Trophoblast cell (in vitro differentiated cells and primary cell): Measurements from ENCODE around the gene KLK1.
A peak's percentile ranks its signal among the peaks of the same experiment; 100 is the strongest.
"Not testable (repeated sequence)": the region's sequence is repeated elsewhere in the genome, so short reads cannot be mapped to it uniquely, and the experiment has no call there.

Experiments
- DNase-seq, 2 donors: peaks; one replicate each; pipeline ENCODE4 v3.0.0-alpha.2; 2016
- H2AFZ ChIP-seq: 2 replicates; pipeline ENCODE4 v1.6.1; 2013; ENCODE audit warnings: low read length, moderate library complexity, mild to moderate bottlenecking; ENCODE audit not compliant: insufficient read depth, poor library complexity
- H2AK5ac ChIP-seq: 2 replicates; pipeline ENCODE4 v1.6.1; 2013; ENCODE audit warnings: mild to moderate bottlenecking, low read length
- H2BK120ac ChIP-seq: 2 replicates; pipeline ENCODE4 v1.6.1; 2013; ENCODE audit warnings: low read length, mild to moderate bottlenecking, moderate library complexity; ENCODE audit not compliant: insufficient read depth, poor library complexity
- H2BK12ac ChIP-seq: 2 replicates; pipeline ENCODE4 v1.6.1; 2013; ENCODE audit warnings: mild to moderate bottlenecking, low read length, moderate library complexity
- H2BK5ac ChIP-seq: 2 replicates; pipeline ENCODE4 v1.6.1; 2013; ENCODE audit warnings: low read length, low read depth, moderate library complexity, mild to moderate bottlenecking; ENCODE audit not compliant: poor library complexity
- H3K14ac ChIP-seq: 2 replicates; pipeline ENCODE4 v1.6.1; 2013; ENCODE audit warnings: mild to moderate bottlenecking, low read length
- H3K18ac ChIP-seq: 2 replicates; pipeline ENCODE4 v1.6.1; 2013; ENCODE audit warnings: mild to moderate bottlenecking, low read length
- H3K23ac ChIP-seq: 2 replicates; pipeline ENCODE4 v1.6.1; 2013; ENCODE audit warnings: low read length
- H3K27ac ChIP-seq: 2 replicates; pipeline ENCODE4 v1.5.1; 2013; ENCODE audit warnings: low read depth, mild to moderate bottlenecking, inconsistent platforms, low read length, moderate library complexity
- H3K27me3 ChIP-seq: 2 replicates; pipeline ENCODE4 v1.6.1; 2013; ENCODE audit warnings: inconsistent platforms, mild to moderate bottlenecking, low read length, moderate library complexity; ENCODE audit not compliant: insufficient read depth
- H3K36me3 ChIP-seq, 2 experiments: 1 replicate in 1 of 2; 2 replicates in 1 of 2; pipeline ENCODE4 v1.6.1; 2013; ENCODE audit warnings: low read length in 2 of 2, mild to moderate bottlenecking in 2 of 2, moderate library complexity in 1 of 2; ENCODE audit not compliant: insufficient read depth in 2 of 2, control insufficient read depth in 1 of 2
- H3K4ac ChIP-seq: 2 replicates; pipeline ENCODE4 v1.6.1; 2013; ENCODE audit warnings: low read depth, mild to moderate bottlenecking, low read length, moderate library complexity
- H3K4me1 ChIP-seq, 2 experiments: 1 replicate in 1 of 2; 2 replicates in 1 of 2; pipeline ENCODE4 v1.6.1; 2013; ENCODE audit warnings: low read length in 2 of 2, mild to moderate bottlenecking in 2 of 2, moderate library complexity in 1 of 2; ENCODE audit not compliant: insufficient read depth in 2 of 2, control insufficient read depth in 1 of 2
- H3K4me2 ChIP-seq: 2 replicates; pipeline ENCODE4 v1.6.1; 2013; ENCODE audit warnings: inconsistent platforms, mild to moderate bottlenecking, low read length, moderate library complexity
- H3K4me3 ChIP-seq: 2 replicates; pipeline ENCODE4 v1.5.1; 2013; ENCODE audit warnings: mild to moderate bottlenecking, low read depth, low read length, inconsistent platforms
- H3K79me1 ChIP-seq: one replicate; pipeline ENCODE4 v1.6.1; 2013; ENCODE audit warnings: low read length
- H3K79me2 ChIP-seq: 2 replicates; pipeline ENCODE4 v1.6.1; 2013; ENCODE audit warnings: low read length, mild to moderate bottlenecking; ENCODE audit not compliant: control insufficient read depth, insufficient read depth, poor library complexity
- H3K9ac ChIP-seq: 2 replicates; pipeline ENCODE4 v1.6.1; 2013; ENCODE audit warnings: mild to moderate bottlenecking, low read length
- H3K9me3 ChIP-seq: 2 replicates; pipeline ENCODE4 v1.6.1; 2013; ENCODE audit warnings: low read depth, mild to moderate bottlenecking, control low read depth, inconsistent platforms, low read length; ENCODE audit not compliant: insufficient read depth
- H4K12ac ChIP-seq: 2 replicates; pipeline ENCODE4 v1.6.1; 2013; ENCODE audit warnings: low read depth, mild to moderate bottlenecking, low read length, moderate library complexity
- H4K8ac ChIP-seq: 2 replicates; pipeline ENCODE4 v1.6.1; 2013; ENCODE audit warnings: low read depth, mild to moderate bottlenecking, low read length, moderate library complexity
- H4K91ac ChIP-seq: one replicate; pipeline ENCODE4 v1.6.1; 2013; ENCODE audit warnings: low read depth, mild to moderate bottlenecking, low read length, moderate library complexity
- WGBS: extraction: QIAGEN DNeasy Blood & Tissue Kit; methylation state at CpG from one replicate; pipeline ENCODE4 v1.1.7; 2013; ENCODE audit warnings: missing lambda C conversion rate; ENCODE audit not compliant: insufficient read length, insufficient coverage; ENCODE audit errors: extremely low coverage; 5-methylcytosine and 5-hydroxymethylcytosine counted together

KLK1 gene

DNA sequence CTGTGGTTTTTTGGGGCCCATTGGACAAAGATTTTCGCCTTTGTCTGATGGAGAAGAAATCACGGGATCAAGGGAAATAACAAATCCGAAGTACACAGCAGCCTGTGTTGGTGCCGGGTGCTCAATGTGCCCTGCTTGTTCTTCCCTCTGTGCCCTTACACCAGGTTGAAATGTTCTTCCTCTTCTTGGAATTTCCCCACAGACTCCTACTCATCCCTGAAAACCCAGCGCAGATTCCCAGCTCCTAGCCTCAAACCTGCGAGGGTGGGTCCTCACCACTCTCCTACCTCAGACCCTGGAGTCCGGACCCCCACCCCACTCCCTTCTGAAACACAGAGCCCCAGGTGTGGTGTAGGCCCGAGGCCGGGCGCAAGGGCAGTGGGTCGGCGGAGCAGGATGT, 38.3 kb downstream of the KLK1 start:
- H3K4ac ChIP-seq = no peak overlapping the region
- no peak overlapping the region for H3K27ac ChIP-seq
- H4K12ac ChIP-seq = no peak overlapping the region
- H3K27me3 ChIP-seq = no peaks in the 10 kb centered on the region
- H3K79me1 ChIP-seq = peaks cover 10% of the 10 kb centered on the region
- no peak overlapping the region for H3K18ac ChIP-seq
- DNase-seq = no peak
- no peak overlapping the region for H4K8ac ChIP-seq
- H3K14ac ChIP-seq = no peak overlapping the region
- H2BK120ac ChIP-seq = no peak overlapping the region
- H2AFZ ChIP-seq = no peak overlapping the region
- no peak overlapping the region for H3K23ac ChIP-seq
- H3K4me2 ChIP-seq = no peak overlapping the region
- H4K91ac ChIP-seq = no peak overlapping the region
- no peak overlapping the region for H3K9ac ChIP-seq
- H2AK5ac ChIP-seq = no peak overlapping the region
- H2BK12ac ChIP-seq = no peak overlapping the region
- H3K9me3 ChIP-seq = no peaks in the 10 kb centered on the region
- WGBS = no CpG with 5 or more reads among the region's 12 CpGs
- no peak overlapping the region for H2BK5ac ChIP-seq
- H3K4me1 ChIP-seq = peaks cover 8 to 14% of the 10 kb centered on the region in 2 experiments
- H3K79me2 ChIP-seq = no peaks in the 10 kb centered on the region
- no peaks in the 10 kb centered on the region for H3K36me3 ChIP-seq
- no peak overlapping the region for H3K4me3 ChIP-seq

DNA sequence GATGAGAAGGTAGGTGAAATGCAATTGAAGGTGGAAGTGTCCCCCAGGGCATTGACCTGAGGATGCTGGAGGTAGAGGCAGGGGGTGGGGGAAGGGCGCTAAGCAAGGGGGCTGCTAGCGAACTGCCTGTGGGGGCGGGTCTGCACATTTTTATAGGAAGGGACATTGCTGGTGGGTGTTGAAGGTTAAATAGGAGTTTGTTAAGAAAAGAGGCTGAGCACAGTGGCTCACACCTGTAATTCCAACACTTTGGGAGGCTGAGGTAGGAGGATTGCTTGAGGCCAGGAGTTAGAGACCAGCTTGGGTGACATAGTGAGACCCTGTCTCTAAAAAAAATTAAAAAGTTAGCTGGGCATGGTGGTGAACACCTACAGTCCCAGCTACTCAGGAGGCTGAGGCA, 38.9 kb downstream of the KLK1 start:
- Histone ChIP-seq H3K36me3 (no peaks in the 10 kb centered on the region), H3K79me1 (peaks cover 13% of the 10 kb centered on the region), H3K4me3 (no peak overlapping the region), H2BK5ac (no peak overlapping the region), H3K27me3 (no peaks in the 10 kb centered on the region), H3K18ac (no peak overlapping the region), H3K14ac (no peak overlapping the region), H3K4me2 (no peak overlapping the region), H4K8ac (no peak overlapping the region), H4K12ac (no peak overlapping the region), H3K27ac (no peak overlapping the region), H4K91ac (no peak overlapping the region), H3K23ac (no peak overlapping the region), H3K4me1 (peaks cover 13 to 21% of the 10 kb centered on the region in 2 experiments), H3K9me3 (no peaks in the 10 kb centered on the region), H3K9ac (no peak overlapping the region), H2AFZ (no peak overlapping the region), H3K79me2 (no peaks in the 10 kb centered on the region), H2AK5ac (no peak overlapping the region), H2BK12ac (no peak overlapping the region), H2BK120ac (no peak overlapping the region), H3K4ac (no peak overlapping the region)
- DNase-seq = no peak
- no CpG with 5 or more reads among the region's 3 CpGs for WGBS

GRCh38 chr19:50783848-50784152, 39.8 kb downstream of the KLK1 start:
- not testable (repeated sequence) for H3K14ac ChIP-seq, H3K27ac ChIP-seq, H2AFZ ChIP-seq, H3K4ac ChIP-seq, H2BK120ac ChIP-seq, H3K27me3 ChIP-seq, H4K12ac ChIP-seq, H2AK5ac ChIP-seq, H2BK12ac ChIP-seq, H3K79me2 ChIP-seq, H3K23ac ChIP-seq, H3K18ac ChIP-seq, DNase-seq, H2BK5ac ChIP-seq, H4K91ac ChIP-seq, H3K36me3 ChIP-seq, H4K8ac ChIP-seq, H3K4me3 ChIP-seq, H3K4me2 ChIP-seq, H3K9ac ChIP-seq, H3K9me3 ChIP-seq
- no CpG with 5 or more reads among the region's 8 CpGs for WGBS
- peaks cover 13% of the 10 kb centered on the region for H3K79me1 ChIP-seq
- H3K4me1 ChIP-seq = peaks cover 13 to 23% of the 10 kb centered on the region in 2 experiments

- H3K23ac ChIP-seq = no peak overlapping the region
- no peak overlapping the region for H2BK12ac ChIP-seq
- H4K91ac ChIP-seq = peak overlapping the region; percentile 65
- H3K4me3 ChIP-seq = no peak overlapping the region
- peak overlapping the region; percentile 75 for H3K27ac ChIP-seq
- H3K14ac ChIP-seq = no peak overlapping the region
- H3K4me1 ChIP-seq = peaks cover 15 to 26% of the 10 kb centered on the region in 2 experiments
- H3K9me3 ChIP-seq = no peaks in the 10 kb centered on the region
- no peak overlapping the region for H3K4me2 ChIP-seq
- peak; percentile 88 to 91 for DNase-seq
- H3K18ac ChIP-seq = no peak overlapping the region
- no peak overlapping the region for H2AK5ac ChIP-seq
- no peak overlapping the region for H3K4ac ChIP-seq
- H3K79me1 ChIP-seq = peaks cover 15% of the 10 kb centered on the region
- H4K8ac ChIP-seq = peak overlapping the region; percentile 32
- peak overlapping the region; percentile 77 for H2BK120ac ChIP-seq
- no peaks in the 10 kb centered on the region for H3K79me2 ChIP-seq
- no peaks in the 10 kb centered on the region for H3K27me3 ChIP-seq
- H3K36me3 ChIP-seq = no peaks in the 10 kb centered on the region
- no peak overlapping the region for H4K12ac ChIP-seq
- no peak overlapping the region for H2BK5ac ChIP-seq
- WGBS = no CpG with 5 or more reads among the region's 16 CpGs
- H2AFZ ChIP-seq = no peak overlapping the region
- H3K9ac ChIP-seq = no peak overlapping the region
Observed at GRCh38 chr19:50780753-50781435, 42.7 kb downstream of the KLK1 start.
